OCI-LY3 (cell line): ENCODE results near the gene PPAT.

ENCODE experiments used
- H2AFZ ChIP-seq: fragments of 200-600, 300-600 bp; shearing (Covaris generic); 2 replicates; pipeline ENCODE4 v1.6.0; 2014; ENCODE audit warnings: antibody characterized with exemption, low read depth, low read length
- H3K27ac ChIP-seq: fragments of 200-600, 300-600 bp; sonication (generic); 2 replicates; pipeline ENCODE4 v1.5.1; 2014; ENCODE audit warnings: mild to moderate bottlenecking, low read length, moderate library complexity, mixed read lengths
- H3K27me3 ChIP-seq: fragments of 200-600, 300-600 bp; sonication (generic); 2 replicates; pipeline ENCODE4 v1.6.1; 2014; ENCODE audit warnings: low read depth, low read length, mixed read lengths
- H3K36me3 ChIP-seq: fragments of 200-600, 300-600 bp; sonication (generic); replicated peaks from 2 replicates; pipeline ENCODE3; 2014; ENCODE audit warnings: low read depth, low read length, mixed read lengths
- H3K4me1 ChIP-seq: fragments of 300-600, 200-600 bp; sonication (generic); 2 replicates; pipeline ENCODE4 v1.6.1; 2014; ENCODE audit warnings: low read length, mixed read lengths
- H3K4me2 ChIP-seq: fragments of 200-600, 300-600 bp; sonication (generic); 2 replicates; pipeline ENCODE4 v1.6.1; 2014; ENCODE audit warnings: low read length, mixed read lengths
- H3K4me3 ChIP-seq: fragments of 300-600, 200-600 bp; sonication (generic); 2 replicates; pipeline ENCODE4 v1.5.1; 2014; ENCODE audit warnings: antibody characterized with exemption, mild to moderate bottlenecking, low read length, moderate library complexity
- H3K79me2 ChIP-seq: fragments of 300-600, 200-600 bp; shearing (Covaris generic); 2 replicates; pipeline ENCODE4 v1.6.1; 2014; ENCODE audit warnings: mild to moderate bottlenecking, low read length, mixed read lengths
- H3K9ac ChIP-seq: fragments of 300-600, 200-600 bp; shearing (Covaris generic); 2 replicates; pipeline ENCODE4 v1.6.0; 2014; ENCODE audit warnings: mild to moderate bottlenecking, low read length, moderate library complexity
- H3K9me3 ChIP-seq: fragments of 200-600, 300-600 bp; shearing (Covaris generic); 2 replicates; pipeline ENCODE4 v1.6.1; 2014; ENCODE audit warnings: low read length, mixed read lengths; ENCODE audit not compliant: insufficient read depth
- H4K20me1 ChIP-seq: fragments of 200-600, 300-600 bp; sonication (generic); 2 replicates; pipeline ENCODE4 v1.6.1; 2016; ENCODE audit warnings: low read length, mixed read lengths; ENCODE audit not compliant: insufficient read depth
- CTCF ChIP-seq: fragments of 200-600, 300-600 bp; sonication (generic); IDR thresholded peaks from 2 replicates; pipeline ENCODE4 v1.5.1; 2014; ENCODE audit warnings: antibody characterized with exemption, low read length, low read depth
- EZH2phosphoT487 ChIP-seq: fragments of 200-600 bp; shearing (Covaris generic); IDR thresholded peaks from 2 replicates; pipeline ENCODE4 v1.6.1; 2018; ENCODE audit warnings: antibody characterized with exemption, mixed run types, low read depth

Gene PPAT

GRCh38 chr4:56435140-56435926 is at the start of gene PPAT:
TSS of gene PPAT (minus strand) at chr4:56435615. CDS start at chr4:56435477, 138 bp downstream.
- Histone ChIP-seq H3K4me2 (peak within 1 kb of the TSS; percentile 89), H4K20me1 (peaks cover 41% of the 10 kb centered on the region), H3K9me3 (no peaks in the 10 kb centered on the region), H3K27me3 (no peaks in the 10 kb centered on the region), H2AFZ (peak within 1 kb of the TSS; percentile 35; the same call in 1 of the 2 replicates), H3K36me3 (peaks cover 8% of the 10 kb centered on the region), H3K9ac (peak within 1 kb of the TSS; percentile 99), H3K4me3 (peak within 1 kb of the TSS; percentile 95), H3K27ac (peak within 1 kb of the TSS; percentile 95), H3K4me1 (peaks cover 27% of the 10 kb centered on the region), H3K79me2 (peaks cover 94% of the 10 kb centered on the region)
- TF ChIP-seq EZH2phosphoT487 (no peak), CTCF (no peak)

GRCh38 chr4:56480691-56481090 is 45.3 kb upstream of the PPAT start:
- no peaks in the 10 kb centered on the region for H3K9me3 ChIP-seq
- H3K4me2 ChIP-seq, result no peak overlapping the region
- no peak overlapping the region for H2AFZ ChIP-seq
- H3K36me3 ChIP-seq, result peaks cover 46% of the 10 kb centered on the region
- H3K27ac ChIP-seq, result no peak overlapping the region
- H3K79me2 ChIP-seq, result no peaks in the 10 kb centered on the region
- H4K20me1 ChIP-seq, result no peaks in the 10 kb centered on the region
- H3K4me3 ChIP-seq, result no peak overlapping the region
- H3K27me3 ChIP-seq, result no peaks in the 10 kb centered on the region
- no peak for TF ChIP-seq CTCF
- TF ChIP-seq EZH2phosphoT487, result no peak
- peaks cover 3% of the 10 kb centered on the region; the same call in 1 of the 2 replicates for H3K4me1 ChIP-seq
- H3K9ac ChIP-seq, result no peak overlapping the region

- no peaks in the 10 kb centered on the region for H4K20me1 ChIP-seq
- no peak overlapping the region for H3K9ac ChIP-seq
- H3K36me3 ChIP-seq, result peaks cover 55% of the 10 kb centered on the region
- peaks cover 7% of the 10 kb centered on the region; the same call in 1 of the 2 replicates for H3K4me1 ChIP-seq
- no peaks in the 10 kb centered on the region for H3K27me3 ChIP-seq
- no peak overlapping the region for H2AFZ ChIP-seq
- no peaks in the 10 kb centered on the region for H3K79me2 ChIP-seq
- no peak overlapping the region for H3K27ac ChIP-seq
- H3K9me3 ChIP-seq, result no peaks in the 10 kb centered on the region
- no peak overlapping the region for H3K4me2 ChIP-seq
- TF ChIP-seq CTCF (no peak), EZH2phosphoT487 (no peak)
- no peak overlapping the region for H3K4me3 ChIP-seq
Measured at GRCh38 chr4:56477192-56477702, 41.8 kb upstream of the PPAT start.

- no peaks in the 10 kb centered on the region for H3K9me3 ChIP-seq
- H3K4me1 ChIP-seq, result peaks cover 7% of the 10 kb centered on the region; the same call in 1 of the 2 replicates
- H3K79me2 ChIP-seq, result peaks cover 7% of the 10 kb centered on the region
- no peak overlapping the region for H2AFZ ChIP-seq
- no peak overlapping the region for H3K9ac ChIP-seq
- H3K4me2 ChIP-seq, result peak overlapping the region; percentile 2; the same call in 1 of the 2 replicates
- H3K4me3 ChIP-seq, result no peak overlapping the region
- H3K27me3 ChIP-seq, result no peaks in the 10 kb centered on the region
- H3K36me3 ChIP-seq, result peaks cover 60% of the 10 kb centered on the region
- H4K20me1 ChIP-seq, result no peaks in the 10 kb centered on the region
- H3K27ac ChIP-seq, result peak overlapping the region; percentile 1; the same call in 1 of the 2 replicates
- TF ChIP-seq EZH2phosphoT487, result no peak
- TF ChIP-seq CTCF, result no peak
Measured at GRCh38 chr4:56475917-56476316, 40.5 kb upstream of the PPAT start.
